Activated effector memory CD4-positive, alpha-beta T cell treated with Interleukin-2 at 50 U/mL for 16 hours (primary cell): ENCODE measurements around the gene CRHR1.

Experiments
- DNase-seq: peaks from one replicate; pipeline ENCODE4 v3.0.0-alpha.2; 2020

CRHR1 gene

DNA sequence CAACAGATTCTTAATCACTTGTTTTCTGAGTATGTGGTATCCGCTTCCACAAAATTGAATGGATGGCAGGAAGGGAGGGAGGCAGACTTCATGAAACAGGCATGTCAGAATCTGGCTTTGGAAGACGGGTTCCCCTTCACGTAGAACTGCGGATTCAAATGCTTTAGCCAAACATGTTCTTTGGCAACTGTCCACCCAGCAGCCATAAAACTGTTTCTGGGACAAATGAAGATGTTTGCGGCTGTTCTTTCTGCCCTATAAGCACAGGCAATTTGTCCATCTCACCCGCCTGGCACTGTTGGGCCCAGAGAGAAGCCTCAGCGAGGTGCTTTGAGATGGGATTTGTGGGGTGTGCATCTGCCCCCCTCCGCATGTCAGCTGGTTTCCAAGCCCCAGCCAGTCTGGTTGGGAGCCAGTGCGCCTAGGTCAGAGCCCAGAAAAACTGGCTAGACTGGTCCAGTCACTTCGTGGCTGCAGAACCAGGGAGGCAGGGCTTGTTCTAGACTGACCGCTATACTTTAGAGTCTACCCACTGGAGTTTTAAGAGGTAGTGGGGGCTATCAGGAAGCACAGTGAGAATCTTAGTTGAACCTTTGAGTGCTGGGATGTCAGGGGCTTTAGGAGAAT, 6.3 kb downstream of the CRHR1 start:
- no peak for DNase-seq

DNA sequence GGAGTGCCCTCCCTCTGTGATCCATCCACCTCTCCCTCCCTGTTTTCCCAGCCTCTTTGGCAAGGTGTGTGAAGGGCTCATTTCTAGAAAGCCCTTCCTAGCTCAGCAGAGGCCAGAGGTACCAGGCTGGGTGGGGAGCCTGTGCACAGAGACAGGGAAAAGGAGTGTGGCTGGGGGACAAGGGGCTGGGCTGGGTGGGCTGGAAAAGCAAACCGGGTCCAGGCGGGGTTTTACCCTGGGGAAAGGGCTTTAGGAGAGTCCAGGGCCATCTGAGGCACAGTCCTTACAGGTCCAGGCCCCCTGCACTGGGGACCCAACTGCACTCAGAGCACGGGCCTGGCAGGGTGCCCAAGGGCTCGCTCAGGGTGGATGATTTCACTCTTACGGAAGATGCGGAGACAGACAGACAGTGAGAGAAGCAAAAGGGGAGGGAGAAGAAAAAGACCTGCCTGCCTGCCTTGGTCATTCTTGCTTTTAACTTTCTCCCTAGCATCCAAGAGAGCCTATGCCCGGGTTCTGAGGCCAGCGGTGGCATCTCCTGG, 7.0 kb downstream of the CRHR1 start:
- DNase-seq: no peak

DNA sequence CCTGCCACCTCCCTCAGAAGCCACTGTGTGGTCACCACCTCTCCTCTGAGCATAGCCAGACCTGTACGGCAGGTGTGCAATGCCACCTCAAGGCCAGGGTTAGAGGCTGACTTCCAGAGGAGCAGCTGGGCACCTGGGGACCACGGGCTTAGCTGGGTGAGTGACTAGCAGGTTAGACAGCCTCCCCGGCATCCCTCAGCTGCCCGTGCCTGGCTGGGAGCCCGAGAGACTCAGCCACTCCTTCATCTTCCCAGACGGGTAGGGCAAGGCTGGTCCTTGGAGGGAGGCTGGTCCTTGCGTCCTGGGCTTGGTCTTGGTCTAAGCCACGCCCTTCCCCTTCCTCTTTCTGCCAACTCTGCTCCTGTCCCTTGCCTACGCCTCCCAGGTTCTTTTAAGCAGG, 7.8 kb downstream of the CRHR1 start:
- DNase-seq: no peak

DNA sequence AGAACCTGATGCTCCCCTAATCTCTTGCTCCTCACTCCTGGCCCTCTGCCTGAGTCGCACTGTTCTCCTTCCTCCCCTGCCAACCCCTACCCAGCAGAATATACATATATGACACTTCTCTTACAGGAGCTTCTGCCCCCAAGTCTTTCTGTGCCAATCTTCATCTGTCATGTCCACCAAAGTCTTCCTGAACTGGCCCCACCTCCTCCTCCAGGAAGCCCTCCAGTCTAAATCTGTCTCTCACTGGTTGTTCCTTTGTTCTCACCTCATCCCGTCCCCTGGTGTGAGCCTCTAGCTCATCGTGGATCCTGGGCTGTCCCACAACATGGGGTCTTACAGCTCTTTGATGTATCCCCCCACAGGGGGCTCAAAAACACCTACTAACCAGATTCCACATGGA, 8.3 kb downstream of the CRHR1 start:
- DNase-seq: no peak

DNA sequence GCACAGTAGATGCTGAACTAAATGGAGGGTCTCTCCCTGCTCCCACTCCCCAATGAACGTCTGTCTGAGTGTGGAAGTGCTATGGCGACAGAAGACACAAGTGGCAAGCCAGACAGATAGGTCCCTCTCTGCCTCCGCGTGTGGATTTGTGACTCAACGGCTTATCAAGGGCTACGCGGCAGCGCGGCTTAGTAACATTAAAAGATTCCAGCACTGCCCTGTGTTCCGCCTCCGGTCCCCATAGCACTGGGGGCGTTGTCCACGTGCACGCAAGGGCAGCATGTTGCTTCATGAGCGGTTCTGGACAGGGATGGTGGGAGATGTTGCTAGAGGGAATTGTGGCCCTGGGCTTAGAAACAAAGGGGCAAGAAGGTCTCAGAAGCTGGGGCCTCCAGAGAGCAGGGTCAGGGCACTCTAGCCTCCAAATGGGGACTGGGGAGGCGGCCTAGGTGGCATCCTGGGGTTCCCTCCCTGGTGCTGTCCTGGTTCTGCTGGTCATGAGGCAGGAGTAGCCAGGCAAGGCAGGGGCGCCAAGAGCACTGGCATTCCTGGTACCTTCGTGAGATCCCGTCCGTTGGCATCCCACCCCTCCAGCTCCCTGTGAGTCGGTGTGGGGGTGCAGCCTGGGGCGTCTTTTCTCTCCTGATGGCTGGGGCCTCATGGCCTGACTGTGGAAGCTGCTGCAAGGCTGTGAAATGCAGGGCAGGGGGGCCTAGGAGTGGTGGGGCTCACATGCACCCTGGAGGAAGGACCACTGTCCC, 9.1 kb downstream of the CRHR1 start:
- DNase-seq: no peak

DNA sequence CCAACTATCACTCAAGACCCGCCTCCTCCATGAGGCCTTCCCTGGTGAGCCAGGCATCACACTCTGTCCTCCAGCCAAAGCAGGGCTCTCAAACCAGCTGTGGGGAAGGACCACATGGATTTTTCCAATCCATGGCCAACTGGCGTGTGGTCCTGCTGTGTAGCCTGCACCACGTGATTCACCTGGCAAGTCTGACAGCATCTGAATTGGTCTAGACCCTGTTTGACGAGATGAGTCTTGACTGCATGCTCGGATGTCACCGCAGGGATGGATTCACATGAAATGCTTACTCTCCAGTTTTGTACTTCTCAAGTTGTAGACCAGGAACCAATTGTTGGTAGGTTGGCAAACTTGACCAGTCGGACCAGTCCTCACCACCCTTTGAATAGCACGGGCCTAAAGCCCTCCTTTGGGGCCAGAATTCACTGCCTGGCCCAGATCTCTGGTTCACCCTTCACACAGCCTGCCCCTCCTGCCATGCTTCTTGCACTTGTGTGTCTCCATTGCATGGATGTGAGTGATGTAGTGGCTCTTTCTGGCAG, 9.9 kb downstream of the CRHR1 start:
- no peak for DNase-seq

DNA sequence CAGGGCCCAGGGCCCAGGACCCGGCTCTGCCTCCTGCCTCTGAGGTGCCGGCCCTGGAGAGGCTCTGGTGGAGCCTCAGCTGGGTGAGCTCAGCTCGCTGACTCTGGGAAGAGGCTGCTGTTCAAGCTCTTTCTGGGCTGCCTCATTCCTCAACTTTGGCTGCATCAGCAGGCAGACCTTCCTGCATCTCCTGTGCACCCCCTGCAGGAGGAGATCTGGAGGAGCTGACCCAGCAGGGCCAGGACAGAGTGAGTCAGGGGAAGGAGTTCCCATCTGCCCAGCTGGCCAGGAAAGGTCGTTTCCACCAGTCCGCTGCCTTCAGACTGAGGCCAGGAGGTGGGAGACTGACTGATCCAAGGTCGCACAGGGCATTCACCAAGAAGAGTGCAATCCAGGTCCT, 10.7 kb downstream of the CRHR1 start:
- no peak for DNase-seq

DNA sequence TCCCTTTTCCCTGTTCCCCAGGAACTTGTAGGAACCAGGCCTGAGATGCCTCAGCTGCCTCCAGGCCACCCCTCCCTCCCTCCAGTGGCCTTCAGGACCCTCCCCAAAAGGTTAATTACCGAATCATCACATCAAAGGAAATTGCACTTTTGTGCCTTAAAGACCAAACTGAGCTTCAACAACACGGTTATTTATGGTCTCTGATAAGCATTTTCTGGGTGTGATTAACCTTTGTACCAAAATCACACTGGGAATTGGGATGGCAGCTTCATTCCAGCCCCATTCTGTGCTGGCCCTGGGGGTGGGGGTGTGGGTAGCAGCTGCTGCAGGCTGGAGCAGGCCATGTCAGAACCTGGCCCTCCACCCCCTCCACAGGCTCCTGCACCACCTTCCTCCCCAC, 16.7 kb downstream of the CRHR1 start:
- no peak for DNase-seq

DNA sequence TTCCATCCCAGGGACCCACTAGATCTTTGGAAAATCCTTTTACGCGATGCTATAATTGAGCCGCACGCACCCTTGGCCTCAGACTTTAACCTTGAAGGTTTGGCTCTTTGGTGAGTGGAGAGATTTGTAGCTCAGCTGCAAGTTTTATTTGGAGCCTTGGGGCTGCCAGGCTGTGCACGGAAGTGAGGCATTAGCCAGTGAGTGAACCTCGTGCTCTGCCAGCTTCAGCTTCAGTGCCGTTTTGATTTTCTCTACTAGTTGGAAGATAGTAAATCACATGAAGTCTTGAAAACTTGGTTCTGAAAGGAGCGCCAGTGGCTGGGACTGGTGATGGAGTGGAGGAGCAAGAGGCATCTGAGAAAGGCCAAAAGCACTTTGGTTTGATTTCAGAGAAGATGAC, 17.3 kb downstream of the CRHR1 start:
- no peak for DNase-seq

DNA sequence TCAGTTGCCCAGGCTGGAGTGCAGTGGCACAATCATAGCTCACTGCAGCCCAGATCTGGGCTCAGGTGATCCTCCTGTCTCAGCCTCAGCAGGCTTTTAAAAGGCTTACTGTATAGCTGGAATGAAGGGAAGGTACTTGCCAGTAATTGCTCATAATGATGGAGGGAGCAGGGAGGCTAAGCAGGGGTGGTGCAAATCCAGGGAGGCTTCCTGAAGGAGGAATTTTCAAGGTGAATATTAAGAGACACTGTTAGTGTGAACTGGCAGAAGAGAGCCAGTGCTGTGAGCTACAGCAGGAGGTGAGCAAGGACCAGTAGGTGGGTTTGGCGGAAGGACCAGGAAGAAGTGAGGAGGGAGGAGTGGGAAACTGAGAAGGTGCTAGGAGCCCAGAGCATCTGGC, 24.7 kb downstream of the CRHR1 start:
- no peak for DNase-seq

DNA sequence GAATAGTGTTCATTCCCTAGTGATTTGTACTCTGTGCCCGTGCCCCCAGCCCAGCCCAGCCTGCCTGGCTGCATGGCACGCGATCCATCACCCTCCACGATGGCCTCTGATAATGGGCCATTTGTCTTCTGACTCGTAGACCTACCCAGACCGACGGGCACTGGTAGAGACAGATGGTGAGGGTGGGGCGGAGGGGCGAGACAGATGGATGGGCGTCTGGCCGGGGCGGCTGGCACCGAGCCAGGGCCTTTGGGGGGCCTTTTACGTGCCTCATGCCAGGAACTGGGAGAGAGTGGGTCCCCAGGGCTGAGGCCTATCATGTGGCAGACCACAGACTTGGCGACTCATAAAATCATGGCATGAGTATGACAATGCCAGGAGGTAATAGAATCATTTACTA, 25.4 kb downstream of the CRHR1 start:
- DNase-seq: no peak

DNA sequence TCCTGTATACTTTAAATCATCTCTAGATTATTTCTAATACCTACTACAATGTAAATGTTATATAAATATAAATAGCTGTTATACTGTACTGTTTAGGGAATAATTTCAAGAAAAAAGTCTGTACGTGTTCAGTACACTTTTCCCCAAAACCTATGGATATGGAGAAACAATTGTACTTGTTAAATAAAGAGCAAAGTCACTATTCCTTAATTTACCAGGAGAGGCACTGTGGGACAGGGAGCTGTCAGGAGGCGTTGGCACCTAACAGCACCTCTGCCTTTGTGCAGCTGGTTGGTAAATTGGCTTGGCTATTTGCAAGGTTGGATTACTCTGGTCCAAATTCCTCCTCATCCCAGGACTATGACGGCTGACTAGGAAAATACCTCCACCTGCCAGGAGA, 28.0 kb downstream of the CRHR1 start:
- no peak for DNase-seq

DNA sequence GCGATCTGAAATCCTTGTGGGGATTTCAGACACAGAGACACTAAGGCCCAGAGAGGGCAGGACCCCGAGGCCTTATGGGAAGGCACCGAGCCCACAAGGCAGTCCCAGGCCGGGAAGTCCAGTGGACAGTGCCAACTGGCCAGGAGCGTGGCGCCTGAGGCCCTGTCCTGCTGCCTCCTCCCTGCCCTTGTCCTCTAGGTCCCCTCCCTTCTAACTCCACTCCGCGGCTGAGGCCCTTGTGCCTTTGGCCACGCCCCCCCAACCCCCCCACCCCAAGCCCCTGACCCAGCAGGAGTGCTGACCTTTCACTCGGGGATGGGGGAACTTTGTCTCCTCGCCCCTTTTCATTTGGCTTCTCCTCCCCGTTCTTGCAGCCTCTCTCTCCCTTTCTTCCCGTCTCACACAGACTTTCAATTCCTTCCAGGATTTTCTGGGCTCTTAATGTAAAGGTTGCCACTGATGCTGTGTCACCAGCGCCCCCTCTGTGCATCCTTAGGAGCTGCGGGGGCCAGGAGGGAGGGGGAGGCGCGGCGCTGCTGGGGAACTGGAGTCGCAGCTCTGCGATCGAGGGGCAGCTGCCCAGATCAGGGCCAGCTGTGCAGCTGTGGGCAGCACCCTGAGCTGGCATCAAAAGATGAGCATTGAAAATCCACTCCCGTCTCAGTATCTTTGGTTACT, 29.1 kb downstream of the CRHR1 start:
- DNase-seq: no peak

DNA sequence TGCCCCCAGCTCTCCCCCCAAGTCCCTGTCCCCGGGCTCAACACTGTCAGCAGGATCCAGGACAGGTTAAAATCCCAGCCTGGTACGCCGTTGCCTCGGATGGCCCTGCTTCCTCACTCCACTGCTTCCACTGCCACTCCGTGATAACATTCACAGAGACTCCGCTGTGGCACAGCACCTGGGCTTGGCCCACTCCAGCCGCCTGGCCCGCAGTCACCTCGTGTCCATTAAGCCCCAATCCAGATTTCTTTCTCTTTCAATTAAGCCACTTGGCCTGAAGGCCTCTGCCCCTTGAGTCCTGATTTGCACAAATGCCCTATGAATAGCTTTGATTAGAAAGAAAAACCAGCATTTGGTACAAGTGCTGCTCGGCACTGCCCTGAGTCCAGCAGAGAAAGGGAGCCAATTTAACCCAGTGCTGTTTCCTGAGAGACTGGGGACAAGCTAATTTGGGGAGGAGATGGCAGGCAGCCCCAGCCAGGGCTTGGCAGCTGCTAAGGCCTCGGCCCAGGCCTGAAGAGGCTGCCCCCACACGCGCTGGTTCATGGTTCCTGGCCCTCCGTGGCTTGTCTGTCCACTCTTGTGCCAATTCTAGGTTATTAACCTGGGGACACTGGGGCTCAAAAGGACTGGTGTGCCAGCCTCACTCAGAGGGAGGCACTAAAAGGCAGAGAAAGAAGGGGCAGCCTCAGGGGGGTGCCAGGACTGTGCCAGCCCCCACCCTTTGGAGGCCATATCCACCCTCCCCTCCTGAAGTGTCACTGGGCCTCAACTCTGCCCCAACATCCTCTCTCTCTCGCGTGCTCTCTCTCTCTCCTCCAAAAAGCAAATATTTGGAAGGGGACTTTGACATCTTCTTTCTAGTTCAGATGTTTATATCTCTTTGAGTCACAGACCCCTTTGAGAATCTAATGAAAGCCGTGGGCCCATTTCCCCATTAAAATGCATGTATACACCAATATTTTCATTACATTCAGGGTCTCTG, 30.8 kb downstream of the CRHR1 start:
- DNase-seq: no peak

DNA sequence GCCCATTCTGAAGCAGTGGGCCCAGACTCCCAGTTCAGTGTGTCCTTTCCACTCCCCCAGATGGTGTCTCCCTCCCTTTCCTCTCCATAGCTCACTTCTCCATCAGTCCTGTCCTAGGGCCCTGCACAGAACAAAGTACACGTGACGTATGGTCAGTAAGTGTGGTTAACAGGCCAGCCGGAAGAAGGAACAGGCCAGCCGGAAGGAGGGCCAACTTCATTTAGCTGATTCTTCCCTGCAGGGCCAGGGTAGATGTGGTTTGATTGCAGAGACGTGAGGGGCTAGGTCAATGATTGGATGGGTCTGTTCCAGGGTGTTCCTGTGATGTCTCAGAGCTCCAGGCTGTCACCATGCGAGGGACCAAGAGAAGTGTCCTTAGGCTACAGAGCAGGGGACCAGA, 31.6 kb downstream of the CRHR1 start:
- no peak for DNase-seq

DNA sequence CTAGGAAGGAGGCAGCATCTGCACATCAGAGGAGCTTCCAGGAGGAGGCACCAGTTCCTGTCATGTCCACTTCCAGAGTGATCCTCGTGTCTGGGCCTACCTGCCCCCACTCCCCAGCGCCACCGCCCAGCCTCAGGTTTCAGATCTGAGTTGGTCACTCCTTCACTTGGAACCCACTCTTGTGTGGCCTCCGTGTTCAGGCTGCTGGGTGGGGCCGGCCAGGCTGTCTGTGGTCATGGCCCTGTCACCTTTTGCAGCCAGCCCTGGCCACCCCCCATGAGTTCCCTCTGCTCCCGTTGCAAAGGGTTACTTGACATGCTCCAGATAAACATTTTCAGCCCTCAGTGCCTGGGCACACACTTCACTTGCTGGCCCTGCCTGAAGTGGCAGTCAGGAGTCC, 33.9 kb downstream of the CRHR1 start:
- no peak for DNase-seq

DNA sequence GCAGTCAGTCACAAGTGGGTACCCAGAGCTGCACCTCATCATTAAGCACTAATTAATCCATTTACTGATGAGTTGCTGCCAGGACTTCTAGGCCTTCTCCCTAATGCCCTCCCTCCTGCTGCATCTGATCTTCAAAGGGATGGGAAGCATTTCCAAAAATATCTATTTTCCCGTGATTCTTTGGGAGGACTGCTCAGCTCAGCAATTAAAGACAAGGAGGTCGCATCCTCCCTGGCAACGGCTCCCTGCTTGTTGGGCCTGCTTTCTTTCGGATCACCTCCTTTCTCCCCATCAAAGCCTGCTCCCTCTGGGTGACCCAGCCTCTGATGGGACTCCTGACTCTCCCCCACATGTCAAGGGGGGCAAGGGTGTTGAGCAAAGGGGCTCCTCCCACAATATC, 34.6 kb downstream of the CRHR1 start:
- DNase-seq: no peak

DNA sequence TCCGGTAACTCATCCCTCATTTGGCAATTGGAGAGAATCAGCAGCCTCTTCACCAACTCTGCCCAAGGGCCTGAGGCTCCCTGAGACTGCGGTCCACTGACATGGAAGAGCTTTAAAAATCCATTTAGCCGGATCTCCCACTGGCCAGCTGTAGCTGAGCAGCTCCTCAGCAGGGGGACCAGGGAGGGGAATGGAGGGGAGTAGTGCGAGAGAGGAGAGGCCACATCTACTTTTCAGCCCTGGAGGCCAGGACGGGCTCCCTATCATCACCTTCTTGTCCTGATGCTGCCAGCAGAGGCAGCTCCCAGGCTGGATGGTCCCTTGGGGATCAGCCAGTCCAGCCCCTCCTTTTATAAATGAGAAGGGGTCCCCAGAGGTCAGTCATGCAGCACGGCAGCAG, 35.5 kb downstream of the CRHR1 start:
- DNase-seq: no peak

DNA sequence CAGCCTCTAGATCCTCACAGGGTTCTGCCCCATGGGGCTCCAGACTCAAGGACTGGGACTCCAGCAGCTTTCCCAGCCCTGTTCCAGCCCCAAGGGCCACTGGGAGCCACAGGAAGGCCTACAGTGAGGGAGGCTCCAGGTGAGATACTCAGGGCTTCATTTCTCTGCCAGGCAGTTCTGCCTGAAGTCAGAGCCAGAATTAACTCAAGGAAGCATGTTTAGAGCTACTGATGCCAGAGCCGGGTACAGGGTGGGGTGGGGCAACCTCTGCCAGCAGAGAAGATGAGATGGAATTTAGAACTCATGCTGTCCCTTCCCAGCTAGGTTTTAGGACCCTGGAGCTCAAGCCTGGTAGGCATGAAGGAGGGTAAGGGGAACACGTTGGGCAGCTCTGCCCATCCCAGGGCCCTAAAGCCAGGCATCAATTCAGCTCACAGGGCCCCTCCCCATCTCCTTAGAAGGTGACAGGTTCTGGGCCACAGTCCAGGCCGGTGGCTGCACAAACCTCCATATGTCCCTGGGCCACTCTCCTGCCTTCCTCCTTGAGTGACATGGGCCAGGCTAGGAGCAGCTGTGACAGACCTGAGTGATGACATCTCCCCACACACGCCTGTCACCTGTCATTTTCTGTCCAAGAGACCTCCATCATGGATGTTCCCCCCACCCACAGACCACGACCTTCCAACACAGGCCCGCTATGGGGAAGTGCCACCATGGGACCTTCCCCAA, 36.1 kb downstream of the CRHR1 start:
- DNase-seq: no peak

DNA sequence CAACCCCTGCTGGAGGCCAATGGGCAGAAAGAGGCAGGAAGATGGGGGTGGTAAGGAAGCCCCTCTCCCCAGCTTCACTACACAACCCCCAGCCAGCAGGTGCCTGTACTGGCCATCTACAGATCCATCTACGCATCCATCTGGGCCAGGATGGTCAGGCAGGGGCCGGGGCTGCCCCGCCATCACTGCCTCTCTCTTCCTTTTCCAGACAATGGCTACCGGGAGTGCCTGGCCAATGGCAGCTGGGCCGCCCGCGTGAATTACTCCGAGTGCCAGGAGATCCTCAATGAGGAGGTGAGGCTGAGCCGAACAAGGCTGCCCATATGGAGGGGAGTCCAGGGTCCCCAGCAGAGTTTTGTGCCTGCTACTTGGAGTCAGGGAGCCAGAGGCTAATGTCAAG, 37.0 kb downstream of the CRHR1 start:
- DNase-seq: no peak

DNA sequence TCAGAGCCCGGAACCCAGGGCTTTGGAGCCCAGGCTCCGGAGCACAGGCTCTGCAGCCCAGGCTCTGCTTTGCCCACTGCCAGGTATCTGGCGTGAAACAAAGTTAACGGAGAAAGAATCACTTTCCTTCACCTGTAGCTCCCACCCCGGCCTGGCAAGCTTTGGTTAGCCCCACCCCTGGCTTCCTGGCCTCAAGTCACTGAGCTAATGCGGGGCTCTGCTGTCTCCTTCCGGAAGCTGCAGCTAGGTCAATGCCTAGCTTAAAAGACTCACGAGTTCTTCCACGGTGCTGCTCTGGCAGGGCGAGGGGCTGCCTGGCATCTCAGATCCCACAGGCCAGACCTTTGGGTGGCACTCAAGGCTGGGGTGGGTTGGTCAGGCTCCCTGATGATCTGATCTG, 39.5 kb downstream of the CRHR1 start:
- DNase-seq: peak; percentile 10

DNA sequence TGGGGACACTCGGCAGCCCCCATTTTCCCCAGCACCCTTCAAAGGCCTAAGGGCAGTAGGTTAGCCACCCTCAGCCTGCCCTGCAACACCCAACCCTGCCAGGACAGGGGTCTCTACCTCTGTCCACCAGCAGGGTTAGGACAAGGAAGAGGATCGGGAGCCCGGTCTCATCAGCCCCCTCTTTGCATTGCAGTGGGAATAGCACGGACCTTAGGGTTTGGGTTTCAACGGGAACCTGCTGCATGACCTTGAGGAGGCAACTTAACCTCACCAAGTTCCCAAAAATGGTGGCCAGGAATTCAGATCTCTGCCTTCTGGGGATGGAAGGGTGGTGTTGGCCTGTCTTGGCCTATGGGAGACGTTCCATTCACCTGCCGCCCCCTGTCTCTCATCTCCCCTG, 40.4 kb downstream of the CRHR1 start:
- no peak for DNase-seq
